LNCaP clone FGC (cell line): ENCODE measurements around the gene MAPKAP1.
"Not testable (repeated sequence)": the region's sequence is repeated elsewhere in the genome, so short reads cannot be mapped to it uniquely, and the experiment has no call there.

Source experiments
- DNase-seq: peaks from one replicate; pipeline ENCODE4 v3.0.0-alpha.2; 2011; ENCODE audit warnings: low read depth
- H3K4me3 ChIP-seq: 2 replicates; pipeline ENCODE4 v1.5.1; 2011; ENCODE audit warnings: mild to moderate bottlenecking, low read depth, low read length, control low read depth
- TF ChIP-seq, protein P1 (sequence below): IDR thresholded peaks from 2 replicates; pipeline ENCODE4 v1.5.1; 2012; ENCODE audit warnings: mild to moderate bottlenecking; ENCODE audit not compliant: control insufficient read depth, insufficient read depth; ENCODE audit errors: extremely low read depth

The MAPKAP1 gene

DNA sequence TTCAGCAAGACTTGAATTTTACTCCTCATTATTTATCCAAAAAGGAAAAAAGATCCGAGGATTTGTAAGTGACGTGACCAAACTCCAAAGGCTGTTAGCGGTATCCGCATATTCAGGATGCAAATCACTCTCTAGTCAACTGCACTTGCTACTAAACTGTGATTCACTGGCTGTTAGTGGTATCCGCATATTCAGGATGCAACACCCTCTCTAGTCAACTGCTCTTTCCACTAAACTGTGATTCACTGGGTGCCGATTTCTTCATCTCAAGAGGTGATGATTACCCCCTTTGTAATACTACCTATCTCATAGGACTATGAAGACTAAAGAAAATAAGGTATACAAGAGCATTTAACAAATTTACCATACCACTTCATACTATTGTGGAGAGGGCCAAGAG, 5.7 kb downstream of the MAPKAP1 start:
- TF ChIP-seq, protein P1, sequence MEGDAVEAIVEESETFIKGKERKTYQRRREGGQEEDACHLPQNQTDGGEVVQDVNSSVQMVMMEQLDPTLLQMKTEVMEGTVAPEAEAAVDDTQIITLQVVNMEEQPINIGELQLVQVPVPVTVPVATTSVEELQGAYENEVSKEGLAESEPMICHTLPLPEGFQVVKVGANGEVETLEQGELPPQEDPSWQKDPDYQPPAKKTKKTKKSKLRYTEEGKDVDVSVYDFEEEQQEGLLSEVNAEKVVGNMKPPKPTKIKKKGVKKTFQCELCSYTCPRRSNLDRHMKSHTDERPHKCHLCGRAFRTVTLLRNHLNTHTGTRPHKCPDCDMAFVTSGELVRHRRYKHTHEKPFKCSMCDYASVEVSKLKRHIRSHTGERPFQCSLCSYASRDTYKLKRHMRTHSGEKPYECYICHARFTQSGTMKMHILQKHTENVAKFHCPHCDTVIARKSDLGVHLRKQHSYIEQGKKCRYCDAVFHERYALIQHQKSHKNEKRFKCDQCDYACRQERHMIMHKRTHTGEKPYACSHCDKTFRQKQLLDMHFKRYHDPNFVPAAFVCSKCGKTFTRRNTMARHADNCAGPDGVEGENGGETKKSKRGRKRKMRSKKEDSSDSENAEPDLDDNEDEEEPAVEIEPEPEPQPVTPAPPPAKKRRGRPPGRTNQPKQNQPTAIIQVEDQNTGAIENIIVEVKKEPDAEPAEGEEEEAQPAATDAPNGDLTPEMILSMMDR, result no peak
- DNase-seq, result no peak
- no peak overlapping the region for H3K4me3 ChIP-seq

DNA sequence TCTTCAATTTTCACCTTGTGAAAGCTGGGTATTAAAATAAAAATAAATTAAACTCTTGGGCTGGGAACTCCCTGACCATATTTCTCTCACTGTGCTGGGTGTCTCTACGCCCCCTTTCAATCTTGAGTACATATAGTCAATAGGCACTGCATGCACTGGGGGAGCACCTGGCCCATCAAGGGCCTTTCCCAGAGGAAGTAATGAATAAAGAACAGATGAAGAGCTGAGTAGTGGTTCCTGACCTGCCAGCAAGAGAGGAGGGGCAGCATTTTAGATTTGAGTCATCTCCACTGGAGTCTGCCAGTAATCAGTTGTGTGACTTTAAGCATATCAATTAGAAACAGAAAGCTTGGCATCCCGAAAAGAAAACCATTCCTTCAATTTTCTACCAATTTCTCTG, 6.2 kb downstream of the MAPKAP1 start:
- no peak for DNase-seq
- H3K4me3 ChIP-seq, result no peak overlapping the region

DNA sequence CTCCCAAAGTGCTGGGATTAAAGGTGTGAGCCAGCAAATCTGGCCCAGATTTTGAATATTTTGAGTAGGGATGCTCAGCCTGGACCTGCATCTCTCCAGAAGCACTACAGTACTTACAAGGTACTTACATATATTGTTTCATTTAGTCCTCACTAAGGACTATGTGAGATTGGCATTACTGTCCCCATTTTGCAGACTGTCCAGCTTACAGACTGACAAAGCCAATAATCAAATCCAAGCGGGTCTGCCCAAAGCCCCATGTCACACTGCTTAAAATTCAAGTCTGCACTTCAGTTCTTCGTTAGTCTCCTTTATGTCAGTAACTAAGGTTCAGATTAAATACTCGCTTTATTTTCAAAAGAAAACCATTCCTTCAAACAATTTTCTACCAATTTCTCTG, 7.1 kb downstream of the MAPKAP1 start:
- DNase-seq, result no peak
- TF ChIP-seq, protein P1, result no peak
- H3K4me3 ChIP-seq, result no peak overlapping the region

More for the DNA sequence above, 6.2 kb downstream of the MAPKAP1 start:
- TF ChIP-seq, protein P1, result no peak

DNA sequence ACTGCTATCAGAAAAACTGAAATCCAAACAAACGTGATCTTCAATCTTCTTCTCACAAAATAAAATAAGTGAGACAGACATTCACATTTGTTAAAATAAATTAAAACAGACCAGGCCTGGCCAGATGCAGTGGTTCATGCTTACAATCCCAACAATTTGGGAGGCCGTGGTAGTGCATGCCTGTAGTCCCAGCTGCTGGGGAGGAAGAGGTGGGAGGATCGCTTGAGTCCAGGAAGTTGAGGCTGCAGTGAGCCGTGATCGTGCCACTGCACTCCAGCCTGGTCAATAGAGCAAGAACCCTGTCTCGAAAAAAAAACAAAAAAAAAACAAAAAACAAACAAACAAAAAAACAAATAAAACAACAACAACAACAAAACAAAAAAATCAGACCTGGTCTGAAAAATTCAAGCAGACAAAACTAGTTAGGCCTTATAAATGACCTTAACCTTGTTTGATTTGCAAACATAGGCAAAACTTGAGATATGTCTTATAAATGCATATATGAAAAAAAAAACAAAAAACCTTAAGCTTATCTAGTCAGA, 10.8 kb downstream of the MAPKAP1 start:
- no peak overlapping the region for H3K4me3 ChIP-seq
- TF ChIP-seq, protein P1, result no peak
- no peak for DNase-seq

DNA sequence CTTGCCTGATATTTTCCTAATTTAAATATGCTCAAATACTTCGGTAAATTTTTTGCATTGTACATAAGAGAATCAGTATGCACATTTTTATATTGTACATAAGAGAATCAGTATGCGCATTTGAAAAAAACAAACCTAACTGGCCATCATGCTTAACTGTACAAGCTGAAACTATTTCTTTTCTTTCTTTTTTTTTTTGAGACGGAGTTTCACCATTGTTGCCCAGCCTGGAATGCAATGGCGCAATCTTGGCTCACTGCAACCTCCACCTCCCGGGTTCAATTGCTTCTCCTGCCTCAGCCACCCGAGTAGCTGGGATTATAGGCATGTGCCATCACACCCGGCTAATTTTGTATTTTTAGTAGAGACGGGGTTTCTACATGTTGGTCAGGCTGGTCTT, 11.5 kb downstream of the MAPKAP1 start:
- not testable (repeated sequence) for DNase-seq, H3K4me3 ChIP-seq

DNA sequence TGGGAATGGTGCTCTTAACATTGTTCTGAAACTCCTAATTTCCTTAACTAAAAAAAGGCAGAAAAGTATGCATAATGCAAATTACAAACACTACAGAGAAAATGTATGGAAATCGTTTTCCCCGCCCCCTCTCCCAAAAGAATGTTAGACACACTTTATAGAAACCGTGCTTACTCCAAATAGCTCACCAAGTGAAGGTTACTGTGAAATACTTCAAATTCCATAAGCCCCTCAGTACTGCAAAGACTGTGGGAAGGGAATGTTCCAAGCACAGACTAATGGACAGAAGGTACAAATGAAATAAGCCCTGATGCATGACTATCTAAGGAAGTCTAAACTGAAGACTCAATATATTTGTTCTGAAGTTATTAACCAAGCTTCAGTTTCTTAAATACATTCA, 12.5 kb downstream of the MAPKAP1 start:
- H3K4me3 ChIP-seq, result no peak overlapping the region
- TF ChIP-seq, protein P1, result no peak
- no peak for DNase-seq

DNA sequence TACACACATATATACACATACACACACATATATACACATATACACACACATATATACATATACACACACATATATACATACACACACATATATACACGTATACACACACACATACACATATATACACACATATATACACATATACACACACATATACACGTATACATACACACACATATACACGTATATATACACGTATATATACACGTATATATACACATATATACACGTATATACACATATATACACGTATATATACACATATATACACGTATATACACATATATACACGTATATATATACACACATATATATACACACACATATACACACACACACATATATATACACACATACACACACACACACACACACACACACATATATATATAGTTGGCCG, 13.5 kb downstream of the MAPKAP1 start:
- DNase-seq, H3K4me3 ChIP-seq: not testable (repeated sequence)

DNA sequence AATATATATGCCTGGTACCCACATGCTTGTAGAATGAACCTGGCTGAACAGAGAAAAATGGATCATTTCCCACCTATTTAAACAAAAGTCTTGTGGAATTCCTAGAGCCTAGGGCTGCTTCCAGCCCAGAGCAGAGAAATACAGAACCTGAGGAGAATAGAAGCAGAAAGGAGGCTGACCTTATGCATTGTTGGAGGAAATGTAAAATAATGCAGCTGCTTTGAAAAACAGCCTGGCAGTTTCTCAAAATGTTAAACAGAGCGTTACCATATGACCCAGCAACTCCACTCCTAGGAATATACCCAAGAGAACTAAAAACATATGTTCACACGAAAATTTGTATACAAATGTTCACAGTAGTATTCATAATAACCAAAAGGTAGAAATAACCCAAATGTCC, 15.1 kb downstream of the MAPKAP1 start:
- TF ChIP-seq, protein P1, result no peak
- no peak overlapping the region for H3K4me3 ChIP-seq
- DNase-seq, result no peak
